HepG2 (cell line): Measurements from ENCODE around the gene ALDOA. TPM values are rescaled to one million over a fixed set of nuclear protein-coding genes. Genes with fewer than 3 reads are reported as not detected.

Experiments
- ATF7-NPFF ChIP-seq: sonication (generic); formaldehyde crosslinking; IDR thresholded peaks from 2 replicates; pipeline ENCODE4 v1.8.1; 2023; ENCODE audit warnings: mild to moderate bottlenecking, low read depth, missing genetic modification reagents, moderate library complexity
- FOXP4 ChIP-seq: sonication (generic); formaldehyde crosslinking; IDR thresholded peaks from 2 replicates; pipeline ENCODE4 v1.4.0; 2020; ENCODE audit warnings: missing genetic modification reagents
- HDAC1 ChIP-seq: sonication (generic); formaldehyde crosslinking; IDR thresholded peaks from 2 replicates; pipeline ENCODE4 v1.5.1; 2020; ENCODE audit warnings: mild to moderate bottlenecking, missing genetic modification reagents
- KLF13 ChIP-seq: sonication (generic); formaldehyde crosslinking; IDR thresholded peaks from 2 replicates; pipeline ENCODE4 v1.4.0; 2020; ENCODE audit warnings: mild to moderate bottlenecking, missing genetic modification reagents
- MAFG ChIP-seq: sonication (generic); formaldehyde crosslinking; IDR thresholded peaks from 2 replicates; pipeline ENCODE4 v1.5.1; 2020; ENCODE audit warnings: mild to moderate bottlenecking, missing genetic modification reagents
- RBM39 ChIP-seq: fragments of 200-400 bp; formaldehyde crosslinking; IDR thresholded peaks from one replicate; pipeline ENCODE4 v1.6.1; 2018; ENCODE audit warnings: antibody characterized with exemption, mild to moderate bottlenecking, low read depth, low read length; ENCODE audit not compliant: poor library complexity, severe bottlenecking
- TFDP2 ChIP-seq: sonication (generic); formaldehyde crosslinking; IDR thresholded peaks from 2 replicates; pipeline ENCODE4 v1.4.0; 2020; ENCODE audit warnings: missing genetic modification reagents
- ZNF136 ChIP-seq: sonication (generic); formaldehyde crosslinking; IDR thresholded peaks from 2 replicates; pipeline ENCODE4 v1.8.1; 2022; ENCODE audit warnings: low read depth, mild to moderate bottlenecking, moderate library complexity, missing genetic modification reagents
- ZNF230 ChIP-seq: sonication (generic); formaldehyde crosslinking; IDR thresholded peaks from 2 replicates; pipeline ENCODE4 v1.4.0; 2020; ENCODE audit warnings: mild to moderate bottlenecking, missing genetic modification reagents
- ZNF282 ChIP-seq: fragments of 450-650 bp; IDR thresholded peaks from 2 replicates; pipeline ENCODE4 v1.6.1; 2018; ENCODE audit not compliant: partially characterized antibody
- ZNF432 ChIP-seq: sonication (generic); formaldehyde crosslinking; IDR thresholded peaks from 2 replicates; pipeline ENCODE4 v1.5.0; 2020; ENCODE audit warnings: missing genetic modification reagents, mild to moderate bottlenecking, borderline replicate concordance
- ZNF484 ChIP-seq: sonication (generic); formaldehyde crosslinking; IDR thresholded peaks from 2 replicates; pipeline ENCODE4 v1.5.1; 2020; ENCODE audit warnings: mild to moderate bottlenecking, low read depth, missing genetic modification reagents, borderline replicate concordance
- ZNF563 ChIP-seq: sonication (generic); formaldehyde crosslinking; IDR thresholded peaks from 2 replicates; pipeline ENCODE4 v1.8.0; 2022; ENCODE audit warnings: mild to moderate bottlenecking, moderate library complexity, missing genetic modification reagents
- ZNF614 ChIP-seq: IDR thresholded peaks from 2 replicates; pipeline ENCODE4 v1.6.1; 2018; ENCODE audit warnings: missing biosample characterization, missing genetic modification reagents, inconsistent platforms, borderline replicate concordance
- ZSCAN29 ChIP-seq: sonication (generic); formaldehyde crosslinking; conservative IDR thresholded peaks from 2 replicates; pipeline ENCODE4 v1.4.0; 2020; ENCODE audit warnings: mild to moderate bottlenecking, missing genetic modification reagents
- polyA plus RNA-seq, 8 experiments: library from polyadenylated mRNA; depleted of rRNA in 3 of 8; stranded (reverse) in 7 of 8; unstranded in 1 of 8; fragments of >200 nt; fragmentation: Illumina TruSeq in 4 of 8; extraction: Trizol in 4 of 8; gene quantifications; 2 replicates each; pipeline versions ENCODE4 v1.2.1 to v1.2.3, GENCODE V29; 2011 to 2016; ENCODE audit warnings: low read depth in 4 of 8, missing spikeins in 1 of 8, mixed read lengths in 1 of 8; ENCODE audit not compliant: insufficient read depth in 1 of 8
- total RNA-seq, 5 experiments: library from RNA; depleted of rRNA; stranded (reverse); fragments of >200 nt; fragmentation: Illumina TruSeq; extraction: Trizol; gene quantifications; 2 replicates each; pipeline ENCODE4 v1.2.3, GENCODE V29; 2016; ENCODE audit warnings: low read depth in 1 of 5
- TF ChIP-seq, protein P1 (sequence below): sonication (generic); formaldehyde crosslinking; IDR thresholded peaks from 2 replicates; pipeline ENCODE4 v1.4.0; 2020; ENCODE audit warnings: mild to moderate bottlenecking, missing genetic modification reagents
- TF ChIP-seq, protein P2 (sequence below): sonication (generic); formaldehyde crosslinking; IDR thresholded peaks from 2 replicates; pipeline ENCODE4 v1.8.1; 2023; ENCODE audit warnings: mild to moderate bottlenecking, missing genetic modification reagents, borderline replicate concordance

The ALDOA gene
- total and polyA plus RNA-seq, 2 of the 13 experiments (the other 11 are each of a cell fraction or from before 2014, with no cell fraction given): 925 to 1,884 TPM

GRCh38 chr16:30088832-30089624 lies 23.5 kb downstream of the ALDOA start (continued):
- TF ChIP-seq ZNF563 (CRISPR knock-in tag) (0 out of 2 replicates have a peak, but pooled peaks have one; percentile 21), HDAC1 (peak; percentile 15; the same call in 1 of the 2 replicates), ZNF282 (no peak), ZNF432 (CRISPR knock-in tag) (no peak), ATF7-NPFF (peak; percentile 30; the same call in 1 of the 2 replicates), ZNF136 (CRISPR knock-in tag) (no peak), KLF13 (CRISPR knock-in tag) (0 out of 2 replicates have a peak, but pooled peaks have one; percentile 21), TFDP2 (no peak), MAFG (no peak), RBM39 (peak; percentile 41), ZSCAN29 (CRISPR knock-in tag) (peak; percentile 91), ZNF484 (no peak), ZNF614 (CRISPR knock-in tag) (peak; percentile 54; the same call in 1 of the 2 replicates), FOXP4 (0 out of 2 replicates have a peak, but pooled peaks have one; percentile 19), ZNF230 (CRISPR knock-in tag) (no peak)
- TF ChIP-seq, protein P1, sequence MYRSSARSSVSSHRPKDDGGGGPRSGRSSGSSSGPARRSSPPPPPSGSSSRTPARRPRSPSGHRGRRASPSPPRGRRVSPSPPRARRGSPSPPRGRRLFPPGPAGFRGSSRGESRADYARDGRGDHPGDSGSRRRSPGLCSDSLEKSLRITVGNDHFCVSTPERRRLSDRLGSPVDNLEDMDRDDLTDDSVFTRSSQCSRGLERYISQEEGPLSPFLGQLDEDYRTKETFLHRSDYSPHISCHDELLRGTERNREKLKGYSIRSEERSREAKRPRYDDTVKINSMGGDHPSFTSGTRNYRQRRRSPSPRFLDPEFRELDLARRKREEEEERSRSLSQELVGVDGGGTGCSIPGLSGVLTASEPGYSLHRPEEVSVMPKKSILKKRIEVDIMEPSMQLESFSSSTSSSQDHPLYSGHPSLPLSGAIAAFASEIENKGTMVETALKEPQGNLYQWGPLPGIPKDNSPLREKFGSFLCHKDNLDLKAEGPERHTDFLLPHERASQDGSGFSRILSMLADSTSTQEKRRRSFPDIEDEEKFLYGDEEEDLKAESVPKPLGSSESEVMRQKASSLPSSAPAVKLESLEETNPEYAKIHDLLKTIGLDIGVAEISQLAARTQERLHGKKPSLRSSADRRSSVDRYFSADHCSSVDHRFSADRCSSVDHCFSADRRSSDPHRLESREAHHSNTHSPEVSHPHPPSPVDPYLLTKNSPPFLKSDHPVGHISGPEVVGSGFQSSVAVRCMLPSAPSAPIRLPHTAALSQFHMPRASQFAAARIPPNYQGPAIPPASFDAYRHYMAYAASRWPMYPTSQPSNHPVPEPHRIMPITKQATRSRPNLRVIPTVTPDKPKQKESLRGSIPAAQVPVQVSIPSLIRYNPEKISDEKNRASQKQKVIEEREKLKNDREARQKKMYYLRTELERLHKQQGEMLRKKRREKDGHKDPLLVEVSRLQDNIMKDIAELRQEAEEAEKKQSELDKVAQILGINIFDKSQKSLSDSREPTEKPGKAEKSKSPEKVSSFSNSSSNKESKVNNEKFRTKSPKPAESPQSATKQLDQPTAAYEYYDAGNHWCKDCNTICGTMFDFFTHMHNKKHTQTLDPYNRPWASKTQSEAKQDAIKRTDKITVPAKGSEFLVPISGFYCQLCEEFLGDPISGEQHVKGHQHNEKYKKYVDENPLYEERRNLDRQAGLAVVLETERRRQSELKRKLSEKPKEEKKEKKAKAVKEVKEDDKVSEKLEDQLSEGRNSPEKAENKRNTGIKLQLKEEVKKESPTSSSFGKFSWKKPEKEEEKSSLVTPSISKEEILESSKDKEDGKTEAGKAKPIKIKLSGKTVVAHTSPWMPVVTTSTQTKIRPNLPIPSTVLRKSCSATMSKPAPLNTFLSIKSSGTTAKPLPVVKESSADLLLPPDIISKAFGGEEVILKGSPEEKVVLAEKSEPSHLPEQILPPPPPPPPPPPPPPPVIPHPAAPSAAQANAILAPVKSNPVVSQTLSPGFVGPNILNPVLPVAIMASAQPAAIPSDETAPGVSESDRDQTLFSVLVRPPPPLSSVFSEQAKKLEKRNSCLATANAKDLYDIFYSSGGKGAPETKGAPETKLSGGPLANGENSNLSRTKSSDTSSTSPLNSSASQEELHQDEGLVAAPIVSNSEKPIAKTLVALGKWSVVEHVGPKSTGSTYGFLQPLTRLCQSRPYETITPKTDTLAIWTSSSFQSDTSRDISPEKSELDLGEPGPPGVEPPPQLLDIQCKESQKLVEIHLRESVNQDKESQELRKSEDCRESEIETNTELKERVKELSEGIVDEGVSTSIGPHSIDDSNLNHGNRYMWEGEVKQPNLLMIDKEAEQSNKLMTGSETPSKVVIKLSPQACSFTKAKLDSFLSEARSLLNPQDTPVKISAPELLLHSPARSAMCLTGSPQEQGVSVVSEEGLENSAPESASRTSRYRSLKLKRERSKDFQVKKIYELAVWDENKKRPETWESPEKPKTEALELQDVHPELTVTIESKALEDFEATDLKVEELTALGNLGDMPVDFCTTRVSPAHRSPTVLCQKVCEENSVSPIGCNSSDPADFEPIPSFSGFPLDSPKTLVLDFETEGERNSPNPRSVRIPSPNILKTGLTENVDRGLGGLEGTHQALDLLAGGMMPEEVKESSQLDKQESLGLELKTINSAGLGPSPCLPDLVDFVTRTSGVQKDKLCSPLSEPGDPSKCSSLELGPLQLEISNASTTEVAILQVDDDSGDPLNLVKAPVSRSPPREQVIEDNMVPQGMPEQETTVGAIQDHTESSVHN (CRISPR knock-in tag): no peak
- TF ChIP-seq, protein P2, sequence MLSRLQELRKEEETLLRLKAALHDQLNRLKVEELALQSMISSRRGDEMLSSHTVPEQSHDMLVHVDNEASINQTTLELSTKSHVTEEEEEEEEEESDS (CRISPR knock-in tag): no peak
